ENCODE measurements around the gene APBB1.
A peak's percentile ranks its signal among the peaks of the same experiment; 100 is the strongest.
"Not testable (repeated sequence)": the region's sequence is repeated elsewhere in the genome, so short reads cannot be mapped to it uniquely, and the experiment has no call there.

The APBB1 gene

DNA sequence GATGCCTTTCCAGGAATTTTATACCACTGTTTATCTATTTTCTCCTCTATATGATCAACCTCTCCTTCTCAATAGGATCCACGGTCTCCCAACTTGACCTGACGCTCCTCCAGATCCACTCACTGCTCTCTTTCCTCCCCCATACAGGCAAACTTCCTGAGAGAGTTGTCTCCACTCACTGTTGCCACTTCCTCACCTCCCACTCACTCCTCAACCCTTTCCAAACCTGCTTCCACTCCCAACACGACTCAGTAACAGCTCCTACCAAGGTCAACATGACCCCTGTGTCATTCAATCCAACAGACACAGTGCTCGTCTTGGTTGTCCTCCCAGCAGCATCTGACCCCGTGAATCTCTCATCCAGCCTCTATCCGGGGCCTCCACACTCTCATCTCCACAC is 3.1 kb downstream of the APBB1 start:
- DNase-seq: no peak

GRCh38 chr11:6414874-6415328 is 4.0 kb downstream of the APBB1 start:
- no peak for DNase-seq

GRCh38 chr11:6413791-6414201 is 5.1 kb downstream of the APBB1 start:
- DNase-seq: no peak

DNA sequence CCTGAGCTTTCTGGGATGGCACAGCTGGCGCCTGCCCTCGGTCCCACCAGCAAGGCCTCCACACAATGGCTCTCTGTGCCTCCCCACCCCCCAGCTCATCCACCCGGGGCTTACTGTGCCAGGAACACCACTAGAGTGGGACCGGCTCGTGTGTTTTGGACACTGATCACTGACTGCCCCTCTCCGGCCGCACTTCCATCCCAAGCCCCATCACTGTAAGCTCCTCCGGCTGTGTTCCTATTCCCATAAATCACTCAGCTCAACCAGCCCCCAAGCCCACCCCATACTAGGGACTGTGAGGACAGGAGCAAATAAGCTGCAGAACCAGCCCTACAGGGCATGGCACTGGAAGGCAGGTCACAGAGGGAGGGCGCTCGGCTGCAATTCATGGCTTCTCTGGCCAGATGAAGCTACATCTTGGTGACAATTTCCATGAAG is 7.3 kb downstream of the APBB1 start:
- no peak for DNase-seq

DNA sequence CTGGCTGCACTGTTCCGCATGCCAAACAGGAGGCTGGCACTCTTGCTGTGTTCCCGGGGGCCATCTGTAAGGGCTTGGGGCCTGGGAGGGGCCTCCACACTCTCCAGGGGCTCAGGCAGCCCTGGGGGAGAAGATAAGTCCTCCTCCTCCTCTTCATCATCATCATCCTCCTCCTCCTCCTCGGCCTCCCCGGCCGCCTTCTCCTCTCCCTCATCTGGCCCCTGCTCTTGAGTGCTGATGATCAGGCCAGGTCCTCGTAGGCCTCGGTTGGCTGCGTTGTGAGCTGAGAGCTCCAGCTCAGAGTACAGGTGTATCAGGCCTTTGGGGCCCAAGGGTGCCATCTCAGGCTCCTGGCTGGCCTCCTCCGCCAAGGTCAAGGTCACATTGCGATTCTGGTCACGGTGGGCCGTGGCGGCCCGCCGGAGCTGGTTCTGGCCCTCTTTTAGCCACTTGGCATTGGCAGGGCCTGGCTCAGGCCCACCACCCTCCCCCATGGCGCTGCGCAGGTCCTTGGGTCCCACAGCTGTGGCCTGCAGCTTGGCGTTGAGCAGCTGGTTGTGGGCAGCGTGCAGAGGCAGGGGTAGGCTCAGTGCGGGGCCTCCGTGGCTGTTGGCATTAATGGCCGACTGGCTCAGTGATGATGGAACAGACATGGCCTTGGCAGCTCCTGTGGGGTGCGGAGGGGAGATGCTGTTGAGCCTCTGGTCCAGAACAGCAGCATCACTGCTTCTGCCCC is 8.0 kb downstream of the APBB1 start:
- DNase-seq: no peak

DNA sequence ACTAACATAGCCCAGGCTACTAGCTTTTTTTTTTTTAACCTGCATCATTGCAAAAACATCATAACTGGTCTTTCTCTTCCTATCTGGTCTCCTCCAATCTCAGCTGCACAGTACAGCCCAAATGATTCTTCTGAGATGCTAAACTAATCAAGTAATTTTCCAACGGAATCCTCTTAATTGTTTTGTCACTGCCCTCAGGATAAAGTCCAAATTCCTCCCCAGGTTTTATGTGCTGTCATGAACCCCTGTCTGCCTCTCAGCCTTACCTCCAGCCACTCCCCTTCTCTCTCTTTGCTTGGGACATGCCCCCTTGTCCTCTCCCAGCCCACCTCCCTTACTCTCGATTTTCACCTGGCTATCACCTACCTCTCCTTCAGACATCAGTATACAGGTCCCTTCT is 12.5 kb downstream of the APBB1 start:
- no peak for DNase-seq

- no peak for DNase-seq
Observed at GRCh38 chr11:6405846-6406245, 13.0 kb downstream of the APBB1 start.

- peak; percentile 87 for DNase-seq
Observed at GRCh38 chr11:6405052-6405667, 13.7 kb downstream of the APBB1 start.

DNA sequence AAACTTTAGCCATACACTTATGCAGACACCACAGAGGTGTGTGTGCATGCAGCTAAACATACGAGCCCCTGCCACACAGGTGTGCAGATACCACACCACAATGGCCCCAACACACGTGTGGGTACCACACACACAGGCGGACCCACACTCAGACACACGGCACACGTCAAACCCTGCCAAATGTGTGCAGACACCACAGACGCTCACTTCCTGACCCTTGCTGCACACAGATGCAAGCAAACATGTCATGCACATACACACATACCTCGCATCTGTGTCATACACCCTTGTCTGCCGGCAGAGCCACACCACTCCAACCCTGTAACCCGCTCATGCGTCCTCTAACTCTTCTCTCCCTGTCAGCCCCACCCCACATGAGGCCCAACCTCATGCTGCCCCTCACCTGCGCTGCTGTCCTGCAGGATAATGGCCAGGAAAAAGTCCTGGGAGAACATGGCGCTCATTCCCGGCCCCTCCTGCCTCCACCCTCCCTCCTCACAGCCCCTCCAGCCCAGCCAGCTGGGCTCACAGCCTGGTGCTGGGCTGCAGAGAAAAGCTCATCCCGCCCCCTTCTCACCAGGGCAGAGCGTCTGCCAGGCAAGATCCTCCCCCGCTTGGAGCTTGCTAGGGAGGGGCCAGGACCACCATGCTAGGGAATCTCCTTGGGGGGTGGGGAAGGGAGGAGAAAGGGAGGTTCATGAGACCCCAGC is 14.4 kb downstream of the APBB1 start:
- DNase-seq: peak; percentile 52

GRCh38 chr11:6403539-6403938 is 15.4 kb downstream of the APBB1 start:
- DNase-seq: no peak

GRCh38 chr11:6402561-6402981 is 16.3 kb downstream of the APBB1 start:
- no peak for DNase-seq

DNA sequence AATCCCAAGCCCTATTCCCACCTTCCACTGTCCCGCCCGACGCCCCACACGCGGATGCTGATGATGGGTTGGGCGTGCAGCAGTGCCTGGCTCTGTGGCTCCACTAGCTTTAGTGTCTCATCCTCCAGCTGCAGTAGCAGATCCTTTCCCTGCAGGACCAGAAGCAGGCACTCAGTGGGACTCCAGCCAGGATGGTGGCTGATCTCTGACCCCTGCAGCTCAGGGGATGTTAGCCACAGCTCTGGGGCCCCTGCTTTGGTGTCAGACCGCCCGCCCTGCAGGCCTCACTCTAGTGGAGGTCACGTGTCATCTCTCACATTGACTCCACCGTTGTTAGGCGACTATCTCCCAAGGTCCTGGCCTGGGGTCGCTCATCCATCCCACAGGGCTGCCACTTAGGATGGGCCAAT is 16.8 kb downstream of the APBB1 start:
- no peak for DNase-seq

DNA sequence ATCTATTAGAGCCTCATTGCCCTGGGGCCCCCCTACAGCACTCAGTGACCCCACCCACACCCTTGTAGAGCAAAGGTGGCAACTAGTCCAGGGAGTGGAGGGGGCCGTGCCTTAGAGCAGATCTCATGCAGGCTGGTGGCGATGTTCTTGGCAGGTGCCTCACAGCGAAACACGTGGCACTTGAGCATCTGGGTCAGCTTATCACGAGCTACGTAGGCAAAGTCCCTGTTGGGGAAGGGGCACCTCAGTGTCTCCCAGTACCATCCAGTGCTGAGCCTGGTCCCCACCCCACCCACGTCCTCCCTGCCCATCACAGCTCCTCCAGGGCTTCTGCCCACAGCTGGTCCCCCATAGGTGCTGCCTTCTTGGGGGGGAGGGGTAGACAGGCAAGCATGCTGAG is 17.4 kb downstream of the APBB1 start:
- DNase-seq: no peak

GRCh38 chr11:6400431-6401345 is 18.2 kb downstream of the APBB1 start:
- DNase-seq: no peak

- DNase-seq: no peak
Observed at GRCh38 chr11:6397636-6398035, 21.3 kb downstream of the APBB1 start.

DNA sequence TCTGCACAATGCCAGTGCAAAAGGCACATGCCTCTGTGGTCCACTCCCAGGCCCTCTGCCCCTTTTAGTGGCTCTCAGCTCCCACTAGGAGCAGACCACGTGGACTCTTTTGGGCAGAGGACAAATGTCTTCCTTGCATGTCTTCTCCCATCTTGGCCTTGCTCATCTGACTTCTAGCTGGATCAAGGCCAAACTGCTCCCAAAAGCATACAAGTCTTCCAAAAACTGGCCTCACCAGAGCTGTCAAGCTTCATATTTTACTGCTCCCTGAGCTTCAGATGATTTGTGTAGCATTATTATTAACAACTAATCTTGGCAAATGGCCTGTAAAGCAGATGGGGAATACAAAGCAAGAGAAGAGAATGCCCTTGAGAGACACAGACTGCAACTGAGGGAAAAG is 21.7 kb downstream of the APBB1 start:
- no peak for DNase-seq

GRCh38 chr11:6395470-6396060 is 23.3 kb downstream of the APBB1 start:
- no peak for DNase-seq

- DNase-seq: no peak
Observed at GRCh38 chr11:6393989-6394670, 24.8 kb downstream of the APBB1 start.

DNA sequence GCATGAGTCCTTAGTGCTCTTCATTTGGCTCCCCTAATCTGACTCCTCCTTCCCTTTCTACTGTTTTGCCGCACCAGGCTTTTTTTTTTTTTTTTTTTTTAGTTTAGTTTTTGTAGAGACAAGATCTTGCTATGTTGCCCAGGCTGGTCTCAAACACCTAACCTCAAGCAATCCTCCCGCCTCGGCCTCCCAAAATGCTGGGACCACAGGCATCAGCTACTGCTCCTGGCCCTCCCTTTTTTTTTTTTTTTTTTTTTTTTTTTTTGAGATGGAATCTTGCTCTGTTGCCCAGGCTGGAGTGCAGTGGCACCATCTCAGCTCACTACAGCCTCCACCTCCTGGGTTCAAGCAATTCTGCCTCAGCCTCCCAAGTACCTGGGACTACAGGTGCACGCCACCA is 26.6 kb downstream of the APBB1 start:
- not testable (repeated sequence) for DNase-seq

DNA sequence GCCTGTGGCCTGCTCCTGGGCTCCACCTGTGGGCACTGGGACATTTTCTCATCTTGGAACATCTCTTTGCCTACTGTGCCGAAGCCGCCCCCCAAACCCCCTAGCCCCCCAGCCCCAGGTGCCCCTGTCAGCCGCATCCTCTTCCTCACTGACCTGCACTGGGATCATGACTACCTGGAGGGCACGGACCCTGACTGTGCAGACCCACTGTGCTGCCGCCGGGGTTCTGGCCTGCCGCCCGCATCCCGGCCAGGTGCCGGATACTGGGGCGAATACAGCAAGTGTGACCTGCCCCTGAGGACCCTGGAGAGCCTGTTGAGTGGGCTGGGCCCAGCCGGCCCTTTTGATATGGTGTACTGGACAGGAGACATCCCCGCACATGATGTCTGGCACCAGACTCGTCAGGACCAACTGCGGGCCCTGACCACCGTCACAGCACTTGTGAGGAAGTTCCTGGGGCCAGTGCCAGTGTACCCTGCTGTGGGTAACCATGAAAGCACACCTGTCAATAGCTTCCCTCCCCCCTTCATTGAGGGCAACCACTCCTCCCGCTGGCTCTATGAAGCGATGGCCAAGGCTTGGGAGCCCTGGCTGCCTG is 27.3 kb downstream of the APBB1 start:
- DNase-seq: no peak

DNA sequence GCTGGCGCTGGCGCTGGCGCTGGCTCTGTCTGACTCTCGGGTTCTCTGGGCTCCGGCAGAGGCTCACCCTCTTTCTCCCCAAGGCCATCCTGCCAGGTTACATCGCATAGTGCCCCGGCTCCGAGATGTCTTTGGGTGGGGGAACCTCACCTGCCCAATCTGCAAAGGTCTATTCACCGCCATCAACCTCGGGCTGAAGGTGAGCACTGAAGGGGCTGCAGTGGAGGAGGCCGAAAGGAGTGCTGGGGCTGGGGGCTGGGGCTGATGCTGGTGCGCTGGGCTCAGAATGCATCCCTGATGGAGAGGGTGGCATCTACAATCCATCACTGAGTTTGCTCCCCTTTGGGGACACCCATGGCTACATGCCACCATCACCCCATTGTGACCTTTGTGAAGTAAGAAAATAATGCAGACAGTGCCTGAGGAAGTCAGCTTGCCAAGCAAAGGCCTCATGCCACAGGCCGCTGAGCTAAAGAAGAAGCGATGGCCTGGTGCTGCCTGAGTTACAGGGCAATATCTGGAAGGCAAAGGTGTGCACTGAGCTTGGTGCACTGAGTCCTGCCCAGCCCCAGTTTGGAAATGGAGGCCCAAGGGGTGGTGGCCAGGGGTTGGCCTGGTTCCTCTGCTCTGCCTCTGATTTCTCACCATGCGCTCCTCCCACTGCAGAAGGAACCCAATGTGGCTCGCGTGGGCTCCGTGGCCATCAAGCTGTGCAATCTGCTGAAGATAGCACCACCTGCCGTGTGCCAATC is 28.0 kb downstream of the APBB1 start:
- no peak for DNase-seq

All from eye (tissue), 1 donor.